GM23338 (cell line): Measurements from ENCODE around the gene DGKB. TPM values are rescaled to one million over a fixed set of nuclear protein-coding genes. Genes with fewer than 3 reads are reported as not detected.

Source experiments
- ATAC-seq: fragments of 200-7000 bp; cut with Tn5 transposase; 3 replicates; pipeline ENCODE4 v1.9.1; 2020
- DNase-seq: peaks from one replicate; pipeline ENCODE4 v3.0.0-alpha.2; 2015; ENCODE audit warnings: low spot score
- H2AFZ ChIP-seq: fragments of 200-600 bp; sonication (generic); 2 replicates; pipeline ENCODE4 v1.8.0; 2016; ENCODE audit warnings: antibody characterized with exemption, mild to moderate bottlenecking, moderate library complexity
- H3F3A ChIP-seq: fragments of 200-600 bp; sonication (generic); replicated peaks from 2 replicates; pipeline ENCODE4 v1.8.0; 2017; ENCODE audit warnings: antibody characterized with exemption, mixed run types, low read depth
- H3K27ac ChIP-seq: fragments of 200-600 bp; sonication (generic); 2 replicates; pipeline ENCODE4 v1.6.1; 2016; ENCODE audit warnings: low read depth
- H3K27me3 ChIP-seq: fragments of 200-600 bp; sonication (generic); 2 replicates; pipeline ENCODE4 v1.8.0; 2016; ENCODE audit warnings: mild to moderate bottlenecking, mixed run types, moderate library complexity; ENCODE audit not compliant: insufficient read depth
- H3K36me3 ChIP-seq: fragments of 200-600 bp; sonication (generic); 2 replicates; pipeline ENCODE4 v1.8.0; 2016; ENCODE audit warnings: mild to moderate bottlenecking; ENCODE audit not compliant: insufficient read depth
- H3K4me1 ChIP-seq: fragments of 200-600 bp; sonication (generic); 2 replicates; pipeline ENCODE4 v1.8.0; 2016; ENCODE audit warnings: mild to moderate bottlenecking, moderate library complexity; ENCODE audit not compliant: insufficient read depth
- H3K4me2 ChIP-seq: fragments of 200-600 bp; sonication (generic); 2 replicates; pipeline ENCODE4 v1.7.1; 2017; ENCODE audit warnings: mixed run types
- H3K4me3 ChIP-seq: fragments of 200-600 bp; sonication (generic); 2 replicates; pipeline ENCODE4 v1.6.1; 2016; ENCODE audit warnings: mixed run types
- H3K79me2 ChIP-seq: fragments of 200-600 bp; sonication (generic); replicated peaks from 2 replicates; pipeline ENCODE4 v1.8.0; 2017; ENCODE audit warnings: mild to moderate bottlenecking; ENCODE audit not compliant: insufficient read depth
- H3K9me2 ChIP-seq: fragments of 200-600 bp; sonication (generic); 2 replicates; pipeline ENCODE4 v1.8.0; 2017; ENCODE audit not compliant: insufficient read depth
- H4K20me1 ChIP-seq: fragments of 200-600 bp; sonication (generic); replicated peaks from 2 replicates; pipeline ENCODE4 v1.8.0; 2017; ENCODE audit warnings: mild to moderate bottlenecking; ENCODE audit not compliant: insufficient read depth
- H3K27ac Mint-ChIP-seq: 2 replicates; pipeline ENCODE4 v1.8.0; 2020; ENCODE audit warnings: inconsistent platforms, mild to moderate bottlenecking, moderate library complexity, mixed read lengths
- H3K27me3 Mint-ChIP-seq: 3 replicates; pipeline ENCODE4 v1.8.0; 2022; ENCODE audit warnings: low read depth, mild to moderate bottlenecking, moderate library complexity, mixed read lengths, inconsistent platforms; ENCODE audit not compliant: insufficient read depth, poor library complexity
- H3K36me3 Mint-ChIP-seq: 3 replicates; pipeline ENCODE4 v1.8.0; 2021; ENCODE audit warnings: low read depth, mild to moderate bottlenecking, inconsistent platforms, moderate library complexity, mixed read lengths
- H3K4me1 Mint-ChIP-seq: 3 replicates; pipeline ENCODE4 v1.8.0; 2020; ENCODE audit warnings: mild to moderate bottlenecking, inconsistent platforms, mixed read lengths
- H3K4me3 Mint-ChIP-seq: 3 replicates; pipeline ENCODE4 v1.8.0; 2021; ENCODE audit warnings: moderate library complexity, mild to moderate bottlenecking, inconsistent platforms, mixed read lengths
- H3K9me3 Mint-ChIP-seq: 3 replicates; pipeline ENCODE4 v1.8.0; 2020; ENCODE audit warnings: moderate library complexity, mild to moderate bottlenecking, inconsistent platforms, mixed read lengths
- CREB1 ChIP-seq: fragments of 250-450 bp; sonication (Bioruptor Pico); IDR thresholded peaks from 2 replicates; pipeline ENCODE4 v1.5.0; 2020; ENCODE audit warnings: low read depth, mild to moderate bottlenecking, moderate library complexity
- EZH2 ChIP-seq: fragments of 200-600 bp; sonication (generic); IDR thresholded peaks from one replicate; pipeline ENCODE4 v1.8.0; 2017; ENCODE audit warnings: antibody characterized with exemption, mild to moderate bottlenecking, low read depth; ENCODE audit not compliant: unreplicated experiment
- NANOG ChIP-seq: IDR thresholded peaks from 2 replicates; pipeline ENCODE4 v1.6.1; 2016; ENCODE audit warnings: antibody characterized with exemption, borderline replicate concordance
- REST ChIP-seq: IDR thresholded peaks from one replicate; pipeline ENCODE4 v1.6.1; 2018; ENCODE audit warnings: antibody characterized with exemption; ENCODE audit not compliant: unreplicated experiment
- STAT1 ChIP-seq: IDR thresholded peaks from one replicate; pipeline ENCODE4 v1.6.1; 2016; ENCODE audit warnings: antibody characterized with exemption; ENCODE audit not compliant: unreplicated experiment
- ZNF114 ChIP-seq: fragments of 250-450 bp; sonication (Bioruptor Pico); IDR thresholded peaks from 2 replicates; pipeline ENCODE4 v1.5.0; 2020; ENCODE audit warnings: mild to moderate bottlenecking, moderate library complexity
- ZNF331 ChIP-seq: fragments of 250-450 bp; sonication (Bioruptor Pico); IDR thresholded peaks from 2 replicates; pipeline ENCODE4 v1.5.0; 2020; ENCODE audit warnings: low read depth, mild to moderate bottlenecking, moderate library complexity
- polyA plus RNA-seq: library from polyadenylated mRNA; unstranded; fragments of >200 nt; fragmentation: Nextera tagmentation; extraction: Ambion mirVana; gene quantifications from 2 replicates; pipeline ENCODE4 v1.2.1, GENCODE V29; 2016
- total RNA-seq: library from RNA; depleted of rRNA; stranded (reverse); fragments of >200 nt; shearing (Covaris generic); gene quantifications from 2 replicates; pipeline ENCODE4 v1.2.3, GENCODE V29; 2014
- TF ChIP-seq, protein P1 (sequence below): fragments of 250-450 bp; sonication (Bioruptor Pico); IDR thresholded peaks from 2 replicates; pipeline ENCODE4 v1.5.0; 2020; ENCODE audit warnings: mild to moderate bottlenecking, moderate library complexity

DGKB gene
- total and polyA plus RNA-seq, 2 experiments from 2014 or later, result 4.8 to 11.5 TPM

DNA sequence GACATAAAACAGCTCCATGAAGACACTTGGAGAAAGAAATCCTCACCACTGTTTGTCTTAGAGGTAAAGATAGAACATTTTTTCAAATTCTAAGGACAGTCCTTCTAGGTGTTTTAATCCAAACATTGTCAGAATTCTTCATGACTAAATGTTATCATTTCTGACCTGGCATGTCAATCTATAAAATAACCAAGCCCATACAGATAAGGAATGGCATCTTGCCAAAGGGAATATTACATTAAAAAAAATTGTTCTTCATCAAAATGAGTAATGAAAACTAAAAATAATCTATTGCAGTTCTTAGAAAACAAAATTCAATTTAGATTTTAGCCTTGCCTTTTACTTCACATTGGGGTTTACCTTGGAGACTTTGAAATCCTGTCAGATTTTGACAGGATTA, 33.6 kb downstream of the DGKB start:
- Mint-ChIP-seq H3K4me1 (peaks cover 4% of the 10 kb centered on the region; the same call in 2 of the 3 replicates), H3K27me3 (no peaks in the 10 kb centered on the region), H3K27ac (no peak overlapping the region), H3K36me3 (peaks cover 30% of the 10 kb centered on the region), H3K4me3 (no peak overlapping the region), H3K9me3 (peaks cover 13% of the 10 kb centered on the region)
- H3K36me3 ChIP-seq, result peaks cover 8% of the 10 kb centered on the region; the same call in 1 of the 2 replicates
- H3K79me2 ChIP-seq, result no peaks in the 10 kb centered on the region
- H3K4me1 ChIP-seq, result no peaks in the 10 kb centered on the region
- no peak for TF ChIP-seq STAT1
- no peak overlapping the region for H3K4me2 ChIP-seq
- no peaks in the 10 kb centered on the region for H3F3A ChIP-seq
- no peaks in the 10 kb centered on the region for H3K27me3 ChIP-seq
- no peak overlapping the region for H2AFZ ChIP-seq
- no peak overlapping the region for H3K4me3 ChIP-seq
- no peaks in the 10 kb centered on the region; the same call in 1 of the 2 replicates for H3K9me2 ChIP-seq
- ATAC-seq (no peak), DNase-seq (no peak)
- H3K27ac ChIP-seq, result no peak overlapping the region
- H4K20me1 ChIP-seq, result no peaks in the 10 kb centered on the region

DNA sequence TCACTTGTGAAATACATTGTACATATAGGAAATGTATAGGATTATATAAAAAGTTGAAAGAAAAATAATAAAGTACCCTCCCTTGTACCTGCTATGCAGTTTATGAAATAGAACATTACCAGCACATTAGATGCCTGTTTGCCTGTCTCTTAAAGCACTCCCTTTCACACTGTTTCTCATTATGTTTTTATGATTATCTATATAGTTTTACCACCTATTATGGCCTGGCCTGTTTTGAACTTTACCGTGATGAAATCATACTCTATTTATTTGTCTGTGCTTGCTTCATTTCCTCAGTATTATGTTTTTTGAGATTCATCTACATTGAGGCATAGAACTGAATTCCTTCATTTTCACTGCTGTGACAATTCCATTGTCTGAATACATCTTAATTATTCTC, 41.1 kb downstream of the DGKB start:
- Histone ChIP-seq H3F3A (no peaks in the 10 kb centered on the region), H3K27me3 (no peaks in the 10 kb centered on the region), H2AFZ (no peak overlapping the region), H3K9me2 (no peaks in the 10 kb centered on the region; the same call in 1 of the 2 replicates), H3K79me2 (no peaks in the 10 kb centered on the region), H3K27ac (no peak overlapping the region), H4K20me1 (no peaks in the 10 kb centered on the region), H3K4me2 (no peak overlapping the region), H3K36me3 (no peaks in the 10 kb centered on the region; the same call in 1 of the 2 replicates), H3K4me1 (no peaks in the 10 kb centered on the region), H3K4me3 (no peak overlapping the region)
- H3K9me3 Mint-ChIP-seq, result no peaks in the 10 kb centered on the region; the same call in 2 of the 3 replicates
- H3K36me3 Mint-ChIP-seq, result peaks cover 11% of the 10 kb centered on the region
- TF ChIP-seq ZNF331 (CRISPR knock-in tag) (no peak), CREB1 (CRISPR knock-in tag) (no peak)
- H3K4me3 Mint-ChIP-seq, result no peak overlapping the region
- DNase-seq (no peak), ATAC-seq (no peak)
- H3K4me1 Mint-ChIP-seq, result peaks cover 10% of the 10 kb centered on the region
- H3K27me3 Mint-ChIP-seq, result no peaks in the 10 kb centered on the region
- no peak overlapping the region for H3K27ac Mint-ChIP-seq

DNA sequence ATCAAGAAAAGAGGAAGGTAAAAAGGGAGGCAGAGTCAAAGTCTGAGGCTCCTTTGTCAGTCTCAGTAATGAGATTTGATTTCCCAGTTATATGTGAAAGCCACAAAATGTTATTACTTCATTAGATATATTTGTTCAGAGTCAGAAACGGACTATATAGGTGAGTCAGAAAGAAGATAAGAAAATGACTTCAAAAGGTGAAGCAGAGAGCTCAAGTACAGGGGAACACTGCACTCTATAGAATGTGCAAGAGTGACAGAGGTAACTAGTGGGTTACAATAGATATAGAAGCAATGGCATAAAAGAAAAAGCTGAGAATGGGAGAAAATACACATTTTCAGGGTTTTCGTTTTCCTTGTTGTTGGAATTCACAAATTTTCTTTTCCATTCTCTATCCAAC, 43.3 kb downstream of the DGKB start:
- peaks cover 6% of the 10 kb centered on the region for H3K4me1 Mint-ChIP-seq
- peaks cover 5% of the 10 kb centered on the region for H3K9me3 Mint-ChIP-seq
- no peak for ATAC-seq
- TF ChIP-seq EZH2 (no peak), REST (no peak), NANOG (no peak), ZNF114 (CRISPR knock-in tag) (no peak), STAT1 (no peak)
- TF ChIP-seq, protein P1, sequence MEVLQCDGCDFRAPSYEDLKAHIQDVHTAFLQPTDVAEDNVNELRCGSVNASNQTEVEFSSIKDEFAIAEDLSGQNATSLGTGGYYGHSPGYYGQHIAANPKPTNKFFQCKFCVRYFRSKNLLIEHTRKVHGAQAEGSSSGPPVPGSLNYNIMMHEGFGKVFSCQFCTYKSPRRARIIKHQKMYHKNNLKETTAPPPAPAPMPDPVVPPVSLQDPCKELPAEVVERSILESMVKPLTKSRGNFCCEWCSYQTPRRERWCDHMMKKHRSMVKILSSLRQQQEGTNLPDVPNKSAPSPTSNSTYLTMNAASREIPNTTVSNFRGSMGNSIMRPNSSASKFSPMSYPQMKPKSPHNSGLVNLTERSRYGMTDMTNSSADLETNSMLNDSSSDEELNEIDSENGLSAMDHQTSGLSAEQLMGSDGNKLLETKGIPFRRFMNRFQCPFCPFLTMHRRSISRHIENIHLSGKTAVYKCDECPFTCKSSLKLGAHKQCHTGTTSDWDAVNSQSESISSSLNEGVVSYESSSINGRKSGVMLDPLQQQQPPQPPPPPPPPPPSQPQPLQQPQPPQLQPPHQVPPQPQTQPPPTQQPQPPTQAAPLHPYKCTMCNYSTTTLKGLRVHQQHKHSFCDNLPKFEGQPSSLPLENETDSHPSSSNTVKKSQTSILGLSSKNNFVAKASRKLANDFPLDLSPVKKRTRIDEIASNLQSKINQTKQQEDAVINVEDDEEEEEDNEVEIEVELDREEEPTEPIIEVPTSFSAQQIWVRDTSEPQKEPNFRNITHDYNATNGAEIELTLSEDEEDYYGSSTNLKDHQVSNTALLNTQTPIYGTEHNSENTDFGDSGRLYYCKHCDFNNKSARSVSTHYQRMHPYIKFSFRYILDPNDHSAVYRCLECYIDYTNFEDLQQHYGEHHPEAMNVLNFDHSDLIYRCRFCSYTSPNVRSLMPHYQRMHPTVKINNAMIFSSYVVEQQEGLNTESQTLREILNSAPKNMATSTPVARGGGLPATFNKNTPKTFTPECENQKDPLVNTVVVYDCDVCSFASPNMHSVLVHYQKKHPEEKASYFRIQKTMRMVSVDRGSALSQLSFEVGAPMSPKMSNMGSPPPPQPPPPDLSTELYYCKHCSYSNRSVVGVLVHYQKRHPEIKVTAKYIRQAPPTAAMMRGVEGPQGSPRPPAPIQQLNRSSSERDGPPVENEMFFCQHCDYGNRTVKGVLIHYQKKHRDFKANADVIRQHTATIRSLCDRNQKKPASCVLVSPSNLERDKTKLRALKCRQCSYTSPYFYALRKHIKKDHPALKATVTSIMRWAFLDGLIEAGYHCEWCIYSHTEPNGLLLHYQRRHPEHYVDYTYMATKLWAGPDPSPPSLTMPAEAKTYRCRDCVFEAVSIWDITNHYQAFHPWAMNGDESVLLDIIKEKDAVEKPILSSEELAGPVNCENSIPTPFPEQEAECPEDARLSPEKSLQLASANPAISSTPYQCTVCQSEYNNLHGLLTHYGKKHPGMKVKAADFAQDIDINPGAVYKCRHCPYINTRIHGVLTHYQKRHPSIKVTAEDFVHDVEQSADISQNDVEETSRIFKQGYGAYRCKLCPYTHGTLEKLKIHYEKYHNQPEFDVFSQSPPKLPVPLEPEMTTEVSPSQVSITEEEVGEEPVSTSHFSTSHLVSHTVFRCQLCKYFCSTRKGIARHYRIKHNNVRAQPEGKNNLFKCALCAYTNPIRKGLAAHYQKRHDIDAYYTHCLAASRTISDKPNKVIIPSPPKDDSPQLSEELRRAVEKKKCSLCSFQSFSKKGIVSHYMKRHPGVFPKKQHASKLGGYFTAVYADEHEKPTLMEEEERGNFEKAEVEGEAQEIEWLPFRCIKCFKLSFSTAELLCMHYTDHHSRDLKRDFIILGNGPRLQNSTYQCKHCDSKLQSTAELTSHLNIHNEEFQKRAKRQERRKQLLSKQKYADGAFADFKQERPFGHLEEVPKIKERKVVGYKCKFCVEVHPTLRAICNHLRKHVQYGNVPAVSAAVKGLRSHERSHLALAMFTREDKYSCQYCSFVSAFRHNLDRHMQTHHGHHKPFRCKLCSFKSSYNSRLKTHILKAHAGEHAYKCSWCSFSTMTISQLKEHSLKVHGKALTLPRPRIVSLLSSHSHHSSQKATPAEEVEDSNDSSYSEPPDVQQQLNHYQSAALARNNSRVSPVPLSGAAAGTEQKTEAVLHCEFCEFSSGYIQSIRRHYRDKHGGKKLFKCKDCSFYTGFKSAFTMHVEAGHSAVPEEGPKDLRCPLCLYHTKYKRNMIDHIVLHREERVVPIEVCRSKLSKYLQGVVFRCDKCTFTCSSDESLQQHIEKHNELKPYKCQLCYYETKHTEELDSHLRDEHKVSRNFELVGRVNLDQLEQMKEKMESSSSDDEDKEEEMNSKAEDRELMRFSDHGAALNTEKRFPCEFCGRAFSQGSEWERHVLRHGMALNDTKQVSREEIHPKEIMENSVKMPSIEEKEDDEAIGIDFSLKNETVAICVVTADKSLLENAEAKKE (CRISPR knock-in tag), result no peak

More for the DNA sequence above, 43.3 kb downstream of the DGKB start:
- Histone ChIP-seq H3F3A (no peaks in the 10 kb centered on the region), H2AFZ (no peak overlapping the region), H3K9me2 (no peaks in the 10 kb centered on the region), H3K79me2 (no peaks in the 10 kb centered on the region), H3K27ac (no peak overlapping the region), H3K36me3 (no peaks in the 10 kb centered on the region), H3K4me3 (no peak overlapping the region), H3K27me3 (no peaks in the 10 kb centered on the region), H4K20me1 (no peaks in the 10 kb centered on the region), H3K4me1 (no peaks in the 10 kb centered on the region), H3K4me2 (no peak overlapping the region)
- no peak overlapping the region for H3K4me3 Mint-ChIP-seq
- no peaks in the 10 kb centered on the region for H3K27me3 Mint-ChIP-seq
- peaks cover 5% of the 10 kb centered on the region; the same call in 2 of the 3 replicates for H3K36me3 Mint-ChIP-seq
- H3K27ac Mint-ChIP-seq, result no peak overlapping the region
- DNase-seq, result no peak
